Transverse colon (tissue), 4 donors: ENCODE results near the gene SERPINB12.

Experiments used
- CTCF ChIP-seq, 5 experiments: fragments of 200-600 bp in 3 of 5; fragments of 450-650 bp in 2 of 5; sonication (generic) in 3 of 5; IDR thresholded peaks; 1 replicate in 2 of 5; 2 replicates in 3 of 5; pipeline ENCODE4 v1.5.1; 2016 to 2017; ENCODE audit warnings: antibody characterized with exemption in 5 of 5, inconsistent platforms in 3 of 5, mild to moderate bottlenecking in 2 of 5, moderate library complexity in 1 of 5
- POLR2A ChIP-seq: fragments of 450-650 bp; IDR thresholded peaks from one replicate; pipeline ENCODE4 v1.6.1; 2016; ENCODE audit warnings: antibody characterized with exemption, mild to moderate bottlenecking, moderate library complexity
- POLR2AphosphoS5 ChIP-seq, 3 donors: sonication (generic); formaldehyde crosslinking; IDR thresholded peaks; one replicate each; pipeline ENCODE4 v1.6.1; 2016; ENCODE audit warnings: antibody characterized with exemption in 3 of 3

- TF ChIP-seq CTCF (IDR thresholded peaks at IDR 0.05) = no peak
- TF ChIP-seq POLR2A = no peak
- no peak for TF ChIP-seq POLR2AphosphoS5 (IDR thresholded peaks at IDR 0.05)
Measured at GRCh38 chr18:63603355-63603754, 61.2 kb downstream of the SERPINB12 start.
